ENCODE measurements around the gene LIF. TPM values are rescaled to one million over a fixed set of nuclear protein-coding genes. Genes with fewer than 3 reads are reported as not detected.
"Not testable (repeated sequence)": the region's sequence is repeated elsewhere in the genome, so short reads cannot be mapped to it uniquely, and the experiment has no call there.

The LIF gene
- polyA plus RNA-seq, 1 donor (not counting 4 experiments of a cell fraction or from before 2014, with no cell fraction given): 3.1 TPM

DNA sequence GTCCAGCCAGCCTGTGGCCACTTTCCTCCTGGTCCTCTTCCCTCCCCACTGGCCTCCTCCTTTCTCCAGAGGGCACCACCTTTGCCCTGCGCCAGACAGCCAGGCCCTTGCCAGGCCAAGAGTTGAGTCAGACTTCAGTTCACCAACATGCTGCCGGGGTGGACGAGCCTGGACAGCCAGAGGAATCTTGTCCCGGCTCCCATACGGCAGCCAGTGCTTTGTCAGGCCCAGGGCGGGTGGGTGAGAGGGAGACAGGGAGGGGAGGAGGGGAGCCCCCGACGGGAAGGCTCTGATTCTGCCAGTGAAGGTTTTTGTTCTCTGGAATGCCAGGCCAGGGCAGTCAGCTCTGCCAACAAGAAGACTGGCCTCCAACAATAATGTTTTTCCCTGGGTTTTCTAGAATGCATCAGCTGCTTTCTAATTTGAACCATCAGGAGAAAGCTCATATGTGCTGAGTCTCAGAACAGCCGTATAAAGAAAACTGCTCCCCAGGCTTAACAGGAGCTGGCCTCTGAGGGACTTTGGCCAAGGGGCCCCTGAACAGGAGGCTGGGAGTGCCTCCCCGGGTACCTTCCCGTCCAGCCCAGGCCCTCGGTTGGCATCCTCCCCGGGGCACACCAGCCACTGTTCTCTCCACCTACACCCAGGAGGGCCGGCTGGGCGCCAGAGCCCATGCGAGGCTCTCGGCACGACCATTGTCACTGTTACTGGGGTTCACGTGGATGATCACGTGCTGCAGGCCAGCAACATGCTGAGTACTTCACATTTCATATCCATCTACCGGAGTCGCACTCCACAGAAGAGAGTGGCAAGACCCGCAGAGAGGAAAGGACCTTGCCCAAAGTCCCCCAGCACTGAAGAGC lies 28.6 kb downstream of the LIF start:
- no peak overlapping the region for H3K4me2 ChIP-seq (ENCODE audit: control insufficient read depth, extremely low read depth, insufficient read depth, low read depth, low read length)
- no peak for DNase-seq (ENCODE audit: low read depth, low spot score)
- no peak overlapping the region for H3K27ac ChIP-seq (ENCODE audit: control insufficient read depth, insufficient read depth, low read length)
- H3K27me3 ChIP-seq (ENCODE audit: control insufficient read depth, extremely low read depth, insufficient read depth, low read length): peaks cover 6% of the 10 kb centered on the region
- no peak overlapping the region for H2AFZ ChIP-seq (ENCODE audit: control insufficient read depth, low read length)
- no peaks in the 10 kb centered on the region for H3K36me3 ChIP-seq (ENCODE audit: control insufficient read depth in 2 of 2, extremely low read depth in 1 of 2, insufficient read depth in 2 of 2, low read length in 2 of 2)
- dilution Hi-C loops (cut with MboI; ENCODE audit: extremely low pct_ligation_motif_present, low sequenced_read_pairs): no loop called here
- no peaks in the 10 kb centered on the region for H3K79me2 ChIP-seq (ENCODE audit: control insufficient read depth, insufficient read depth, low read length)
- peak; percentile 34 for FAIRE-seq
- H4K20me1 ChIP-seq (ENCODE audit: control insufficient read depth, extremely low read depth, insufficient read depth, low read length): no peaks in the 10 kb centered on the region
- no peaks in the 10 kb centered on the region for H3K9me1 ChIP-seq (ENCODE audit: control insufficient read depth, extremely low read depth, insufficient read depth, low read length)
- TF ChIP-seq EZH2 (IDR thresholded peaks at IDR 0.05; ENCODE audit: low read length): no peak
- TF ChIP-seq CTCF (optimal IDR thresholded peaks at IDR 0.05 in 1 of 3, IDR thresholded peaks at IDR 0.05 in 1 of 3, conservative IDR thresholded peaks at IDR 0.05 in 1 of 3; ENCODE audit: extremely low read depth in 1 of 3, insufficient read depth in 2 of 3, low read length in 3 of 3): no peak
- no peaks in the 10 kb centered on the region for H3K9me3 ChIP-seq (ENCODE audit: control insufficient read depth, low read depth, low read length)
- H3K4me1 ChIP-seq (ENCODE audit: control insufficient read depth, extremely low read depth, insufficient read depth, low read length): peaks cover 5% of the 10 kb centered on the region
- peak overlapping the region; percentile 7 for H3K9ac ChIP-seq (ENCODE audit: control insufficient read depth, extremely low read depth, insufficient read depth, low read length)
- H3K4me3 ChIP-seq (ENCODE audit: control insufficient read depth in 2 of 3, extremely low read depth in 1 of 3, insufficient read depth in 2 of 3, low read depth in 1 of 3, low read length in 3 of 3): no peak overlapping the region

GRCh38 chr22:30216710-30217109 lies 29.8 kb downstream of the LIF start:
- no peaks in the 10 kb centered on the region for H3K9me1 ChIP-seq (ENCODE audit: control insufficient read depth, extremely low read depth, insufficient read depth, low read length)
- no peaks in the 10 kb centered on the region for H3K9me3 ChIP-seq (ENCODE audit: control insufficient read depth, low read depth, low read length)
- FAIRE-seq (no peak), DNase-seq (ENCODE audit: low read depth, low spot score) (no peak)
- no peaks in the 10 kb centered on the region for H4K20me1 ChIP-seq (ENCODE audit: control insufficient read depth, extremely low read depth, insufficient read depth, low read length)
- H3K27me3 ChIP-seq (ENCODE audit: control insufficient read depth, extremely low read depth, insufficient read depth, low read length): peaks cover 6% of the 10 kb centered on the region
- no peak overlapping the region for H3K4me2 ChIP-seq (ENCODE audit: control insufficient read depth, extremely low read depth, insufficient read depth, low read depth, low read length)
- H3K9ac ChIP-seq (ENCODE audit: control insufficient read depth, extremely low read depth, insufficient read depth, low read length): no peak overlapping the region
- H3K36me3 ChIP-seq (ENCODE audit: control insufficient read depth in 2 of 2, extremely low read depth in 1 of 2, insufficient read depth in 2 of 2, low read length in 2 of 2): no peaks in the 10 kb centered on the region
- no peak overlapping the region for H3K4me3 ChIP-seq (ENCODE audit: control insufficient read depth in 2 of 3, extremely low read depth in 1 of 3, insufficient read depth in 2 of 3, low read depth in 1 of 3, low read length in 3 of 3)
- no peak overlapping the region for H3K27ac ChIP-seq (ENCODE audit: control insufficient read depth, insufficient read depth, low read length)
- no peak overlapping the region for H2AFZ ChIP-seq (ENCODE audit: control insufficient read depth, low read length)
- no peaks in the 10 kb centered on the region for H3K79me2 ChIP-seq (ENCODE audit: control insufficient read depth, insufficient read depth, low read length)
- no peak for TF ChIP-seq CTCF (optimal IDR thresholded peaks at IDR 0.05 in 1 of 3, IDR thresholded peaks at IDR 0.05 in 1 of 3, conservative IDR thresholded peaks at IDR 0.05 in 1 of 3; ENCODE audit: extremely low read depth in 1 of 3, insufficient read depth in 2 of 3, low read length in 3 of 3)
- TF ChIP-seq EZH2 (IDR thresholded peaks at IDR 0.05; ENCODE audit: low read length): no peak
- H3K4me1 ChIP-seq (ENCODE audit: control insufficient read depth, extremely low read depth, insufficient read depth, low read length): peaks cover 15% of the 10 kb centered on the region
- dilution Hi-C loops (cut with MboI; ENCODE audit: extremely low pct_ligation_motif_present, low sequenced_read_pairs): no loop called here

GRCh38 chr22:30216272-30216671 lies 30.3 kb downstream of the LIF start:
- H3K27me3 ChIP-seq (ENCODE audit: control insufficient read depth, extremely low read depth, insufficient read depth, low read length); H3K9me1 ChIP-seq (ENCODE audit: control insufficient read depth, extremely low read depth, insufficient read depth, low read length); H2AFZ ChIP-seq (ENCODE audit: control insufficient read depth, low read length); H3K36me3 ChIP-seq (ENCODE audit: control insufficient read depth in 2 of 2, extremely low read depth in 1 of 2, insufficient read depth in 2 of 2, low read length in 2 of 2); DNase-seq (ENCODE audit: low read depth, low spot score); H3K4me2 ChIP-seq (ENCODE audit: control insufficient read depth, extremely low read depth, insufficient read depth, low read depth, low read length); H4K20me1 ChIP-seq (ENCODE audit: control insufficient read depth, extremely low read depth, insufficient read depth, low read length); H3K9me3 ChIP-seq (ENCODE audit: control insufficient read depth, low read depth, low read length); dilution Hi-C loops (cut with MboI; ENCODE audit: extremely low pct_ligation_motif_present, low sequenced_read_pairs); H3K4me3 ChIP-seq (ENCODE audit: control insufficient read depth in 2 of 3, extremely low read depth in 1 of 3, insufficient read depth in 2 of 3, low read depth in 1 of 3, low read length in 3 of 3); H3K9ac ChIP-seq (ENCODE audit: control insufficient read depth, extremely low read depth, insufficient read depth, low read length); FAIRE-seq; H3K79me2 ChIP-seq (ENCODE audit: control insufficient read depth, insufficient read depth, low read length); H3K27ac ChIP-seq (ENCODE audit: control insufficient read depth, insufficient read depth, low read length): not testable (repeated sequence)
- H3K4me1 ChIP-seq (ENCODE audit: control insufficient read depth, extremely low read depth, insufficient read depth, low read length): peaks cover 15% of the 10 kb centered on the region
